EL (cell line): ENCODE measurements around the gene NUP210.
"Not testable (repeated sequence)": the region's sequence is repeated elsewhere in the genome, so short reads cannot be mapped to it uniquely, and the experiment has no call there.

Experiments used
- DNase-seq: peaks from one replicate; pipeline ENCODE4 v3.0.0-alpha.2; 2016

NUP210 gene

DNA sequence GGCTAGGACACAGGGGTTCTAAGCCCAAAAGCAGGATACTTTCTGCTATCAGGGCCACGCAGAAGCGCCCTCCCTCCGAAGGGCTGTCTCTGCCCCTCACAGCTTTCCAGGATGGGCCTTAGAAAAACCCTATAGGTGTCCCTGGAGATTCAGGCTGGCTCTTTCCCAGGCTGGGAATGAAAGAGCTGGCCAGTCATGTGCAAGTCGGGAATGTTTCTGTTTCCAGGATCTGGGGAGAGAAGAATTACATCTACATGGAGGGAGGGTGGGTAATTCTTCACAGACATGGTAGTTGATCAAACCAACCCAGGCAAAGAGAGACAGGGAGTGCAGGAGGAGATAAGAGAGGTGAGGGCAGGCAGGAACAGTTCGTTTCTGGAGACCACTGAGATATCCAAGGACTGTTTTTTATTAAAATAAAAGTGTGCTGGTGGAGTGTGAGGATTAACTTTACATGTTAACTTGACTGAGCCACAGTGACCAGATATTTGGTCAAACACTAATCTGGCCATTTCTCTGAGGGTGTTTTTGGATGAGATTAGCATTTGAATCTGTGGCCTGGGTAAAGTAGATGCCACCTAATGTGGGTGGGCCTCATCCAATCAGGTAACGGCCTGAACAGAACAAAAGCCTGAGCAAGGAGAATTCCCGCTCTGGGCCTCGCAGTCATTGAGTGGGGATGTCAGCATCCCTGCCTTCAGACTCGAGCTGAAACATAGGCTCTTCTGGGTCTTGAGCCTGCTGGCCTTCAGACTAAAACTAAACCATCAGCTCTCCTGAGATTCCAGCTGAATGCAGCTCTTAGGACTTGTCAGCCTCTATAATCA is 15.3 kb downstream of the NUP210 start:
- DNase-seq, result no peak

DNA sequence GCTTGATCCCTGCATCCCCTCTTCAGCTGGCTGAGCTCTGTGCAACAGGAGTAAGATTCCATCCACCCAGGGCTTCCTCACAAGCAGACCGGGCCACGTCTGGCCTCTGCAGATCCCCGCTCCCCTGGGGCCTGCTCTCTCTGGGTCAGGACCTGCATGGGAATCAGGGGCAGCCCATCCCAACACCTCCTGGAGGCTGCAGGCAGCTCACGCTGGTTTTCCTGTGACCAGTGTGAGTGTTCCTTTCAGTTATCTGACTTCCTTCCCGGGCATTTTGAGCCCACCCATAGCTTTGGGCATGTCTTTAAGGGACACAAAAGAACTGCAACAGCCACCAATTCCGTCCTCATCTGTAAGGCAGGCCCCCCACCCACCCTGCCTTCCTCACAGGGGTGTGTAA is 16.3 kb downstream of the NUP210 start:
- no peak for DNase-seq

DNA sequence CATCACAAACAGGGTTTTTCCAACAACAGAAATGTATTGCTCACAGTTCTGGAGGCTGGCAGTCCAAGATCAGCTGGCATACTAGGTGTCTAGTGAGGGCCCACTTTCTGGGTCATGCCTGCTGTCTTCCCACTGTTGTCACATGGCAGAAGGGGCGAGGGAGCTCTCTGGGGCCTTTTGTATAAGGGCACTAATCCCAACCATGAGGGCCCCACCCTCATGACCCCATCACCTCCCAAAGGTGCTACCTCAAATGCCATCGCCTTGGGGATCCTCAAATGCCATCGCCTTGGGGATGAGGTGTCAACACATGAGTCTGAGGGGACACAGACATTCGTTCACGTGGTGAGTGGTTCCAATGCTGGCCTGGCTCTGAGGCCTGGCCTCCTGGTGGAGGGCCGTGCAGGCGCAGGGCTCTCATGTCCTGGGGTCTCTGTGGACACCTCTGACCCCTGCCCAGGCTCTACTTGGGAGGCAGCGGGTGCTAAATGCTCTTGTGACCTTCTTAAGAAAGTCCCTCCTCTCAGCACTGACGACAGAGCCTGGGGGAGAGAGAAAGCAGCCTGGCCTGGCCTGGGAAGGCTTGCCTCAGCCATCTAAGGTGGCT is 16.8 kb downstream of the NUP210 start:
- no peak for DNase-seq

DNA sequence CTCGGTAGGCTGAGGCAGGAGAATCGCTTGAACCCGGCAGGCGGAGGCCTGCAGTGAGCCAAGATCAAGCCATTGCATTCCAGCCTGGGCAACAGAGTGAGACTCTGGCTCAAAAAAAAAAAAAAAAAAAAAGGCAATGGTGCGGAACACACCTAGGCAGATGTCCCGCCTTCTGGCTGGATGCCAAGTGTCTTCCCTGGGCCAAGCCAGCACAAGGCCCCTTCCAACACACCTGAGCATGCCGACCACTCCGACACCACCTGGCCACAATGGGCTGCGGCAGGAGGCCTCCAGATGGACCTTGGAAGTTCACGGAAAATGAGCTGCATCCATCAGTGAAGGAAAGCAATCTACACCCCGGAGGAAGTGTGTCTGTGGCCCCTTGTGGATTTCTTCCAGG is 19.0 kb downstream of the NUP210 start:
- no peak for DNase-seq

DNA sequence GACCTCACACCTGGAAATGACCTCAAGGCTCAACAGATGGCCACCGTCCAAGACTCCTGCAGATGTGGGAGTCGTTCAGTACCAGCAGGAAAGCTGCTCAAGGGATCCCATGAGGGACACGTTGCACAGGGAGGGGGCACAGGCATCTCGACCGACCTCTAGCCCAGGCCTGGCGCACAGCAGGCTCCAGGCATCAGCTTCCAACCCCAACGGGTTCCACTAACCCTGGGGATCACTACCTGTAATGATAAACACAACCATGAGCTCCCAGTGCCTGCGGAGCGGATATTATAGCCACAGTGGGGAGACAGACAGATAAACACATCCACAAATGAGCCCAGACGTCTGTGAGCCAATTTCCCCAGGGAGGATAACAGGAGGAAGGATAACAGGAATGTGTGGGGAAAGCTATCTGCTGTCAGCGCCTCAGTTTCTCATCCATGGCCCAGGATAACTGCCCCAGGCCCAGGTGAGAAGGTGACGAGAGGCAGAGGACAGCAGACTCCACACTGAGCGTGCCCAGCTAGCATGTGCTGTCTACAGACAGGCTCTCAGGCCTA is 19.9 kb downstream of the NUP210 start:
- DNase-seq, result no peak

DNA sequence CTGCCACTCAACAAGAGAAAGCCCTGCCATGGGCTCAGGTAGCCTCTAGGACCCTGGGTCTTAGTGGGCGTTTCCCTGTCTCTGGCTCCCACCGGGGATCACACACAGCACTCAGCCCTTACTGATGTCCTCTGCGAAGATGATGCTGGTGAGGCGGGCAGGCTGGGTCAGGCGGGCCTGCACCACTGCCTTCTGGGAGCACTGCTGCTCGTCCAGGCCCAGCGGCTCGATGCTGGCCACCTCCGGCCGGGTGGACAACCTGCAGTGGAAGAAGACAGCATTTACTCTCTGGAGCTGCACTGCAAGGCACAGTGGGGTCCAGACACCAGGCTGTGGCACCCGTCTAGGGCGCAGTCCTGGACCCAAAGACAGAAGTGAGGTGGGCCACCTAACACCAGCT is 20.5 kb downstream of the NUP210 start:
- DNase-seq, result no peak

DNA sequence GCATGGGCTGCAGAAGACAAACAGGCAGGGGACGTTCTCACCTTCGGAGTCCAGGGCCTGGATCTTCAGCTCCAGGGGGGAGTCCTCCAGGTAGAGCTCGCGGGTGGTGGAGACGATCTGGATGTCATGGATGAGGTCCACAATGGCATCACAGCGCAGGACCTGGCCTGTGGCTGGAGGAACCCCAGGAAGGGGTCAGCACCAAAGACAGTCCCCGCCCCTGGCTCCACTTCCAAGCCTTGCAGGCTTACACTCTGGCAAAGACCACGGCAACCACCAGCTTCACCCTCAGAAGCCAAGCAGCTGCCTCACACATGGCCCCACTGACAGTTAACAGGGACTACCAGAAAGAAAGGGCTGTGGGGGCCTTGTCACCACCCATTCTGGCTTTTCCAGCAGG is 22.8 kb downstream of the NUP210 start:
- no peak for DNase-seq

DNA sequence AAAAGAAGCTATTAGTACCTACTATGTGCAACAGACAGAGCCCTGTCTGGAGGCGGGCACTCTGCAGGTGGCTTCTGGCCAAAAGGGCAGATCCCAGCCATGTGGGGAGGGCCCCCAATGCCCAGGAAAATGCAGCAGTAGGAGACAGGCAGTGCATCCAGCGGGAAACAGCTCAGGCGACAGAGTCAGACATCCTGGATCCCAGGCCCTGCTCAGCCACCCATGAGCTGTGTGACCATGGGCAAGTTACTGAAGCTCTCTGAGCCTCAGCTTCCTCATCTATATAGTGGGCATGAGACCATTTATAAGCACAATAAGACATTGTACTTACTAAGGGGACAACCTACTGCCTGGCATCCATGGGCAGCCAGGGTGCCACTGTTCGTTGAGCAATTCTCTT is 25.8 kb downstream of the NUP210 start:
- DNase-seq, result no peak

DNA sequence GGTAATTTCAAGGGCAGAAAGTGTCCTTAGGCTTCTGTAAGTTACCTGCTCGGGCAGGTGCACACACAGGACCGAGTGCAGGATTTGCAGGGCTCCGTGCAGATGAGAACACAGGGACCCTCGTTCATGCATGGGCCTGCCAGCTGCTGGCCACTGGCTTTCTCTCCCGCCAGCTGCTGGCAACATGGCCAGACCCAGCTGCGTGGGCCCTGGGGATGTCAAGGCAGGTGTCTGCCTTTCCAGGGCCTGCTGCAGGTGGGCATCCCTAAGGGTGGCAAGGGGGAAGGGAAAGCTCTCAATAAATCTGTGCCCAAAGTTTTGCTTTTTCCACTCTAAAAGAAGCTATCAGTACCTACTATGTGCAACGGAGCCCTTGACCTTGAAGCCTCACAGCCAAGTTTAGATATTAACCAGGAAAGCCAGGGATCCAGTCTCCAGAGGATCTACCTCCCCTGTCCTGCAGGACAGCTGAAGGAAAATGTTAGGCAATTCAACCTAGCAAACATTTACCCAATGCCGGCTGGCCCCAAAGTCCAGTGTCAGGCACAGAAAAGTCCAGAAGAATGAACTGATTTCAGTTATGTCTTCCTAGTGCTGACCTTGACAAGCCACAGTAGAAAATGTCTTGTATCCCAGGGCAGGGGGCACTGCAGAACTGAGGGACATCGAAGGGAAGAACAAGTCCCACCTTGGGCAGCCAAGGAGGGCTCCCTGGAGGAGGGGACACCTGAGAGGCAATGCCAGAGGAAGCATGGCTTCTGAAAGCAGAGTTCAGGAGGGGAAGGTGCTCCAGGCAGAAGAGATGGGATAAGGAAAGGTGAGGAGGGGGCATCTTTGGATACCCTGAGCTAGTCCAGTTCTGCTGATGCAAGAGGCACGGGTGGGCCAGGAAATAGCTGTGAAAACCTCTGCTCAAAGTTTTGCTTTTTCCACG is 26.4 kb downstream of the NUP210 start:
- no peak for DNase-seq

DNA sequence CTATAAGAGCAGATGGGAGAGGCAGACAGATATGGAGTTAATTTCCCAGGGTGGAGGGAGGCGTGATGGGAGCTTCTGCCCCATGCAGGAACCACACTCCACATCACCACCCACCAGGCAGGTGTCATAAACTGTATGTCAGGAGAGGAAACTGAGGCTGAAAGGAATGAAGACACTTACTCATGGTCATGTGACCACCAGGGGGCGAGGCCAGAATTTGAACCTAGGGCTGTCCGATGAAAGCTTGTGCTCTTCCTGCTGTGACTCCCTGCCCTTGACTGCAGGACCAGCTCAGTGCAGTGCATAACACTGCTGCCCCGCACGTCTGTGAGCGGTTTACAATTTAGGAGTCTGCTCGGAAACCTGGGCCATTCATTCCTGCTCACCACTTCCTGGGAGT is 28.8 kb downstream of the NUP210 start:
- no peak for DNase-seq

DNA sequence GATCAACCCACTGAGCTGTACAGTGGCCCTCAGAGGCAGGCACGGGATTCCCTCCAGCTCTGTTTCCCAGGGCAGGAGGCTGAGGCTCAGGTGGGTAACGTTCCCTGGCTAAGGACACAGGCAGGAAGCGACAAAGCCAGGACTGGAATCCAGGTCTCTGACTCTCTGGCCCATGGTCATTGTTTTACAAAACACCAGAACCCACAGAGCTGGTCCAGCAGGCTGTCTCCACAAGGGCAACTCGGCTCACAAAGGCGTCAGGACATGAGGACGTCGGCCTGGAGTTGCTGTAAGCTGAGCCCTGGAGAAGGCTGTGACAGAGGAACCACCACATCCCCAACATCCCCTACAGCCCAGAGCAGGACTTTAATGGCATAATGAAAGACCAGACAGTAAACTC is 30.7 kb downstream of the NUP210 start:
- no peak for DNase-seq

DNA sequence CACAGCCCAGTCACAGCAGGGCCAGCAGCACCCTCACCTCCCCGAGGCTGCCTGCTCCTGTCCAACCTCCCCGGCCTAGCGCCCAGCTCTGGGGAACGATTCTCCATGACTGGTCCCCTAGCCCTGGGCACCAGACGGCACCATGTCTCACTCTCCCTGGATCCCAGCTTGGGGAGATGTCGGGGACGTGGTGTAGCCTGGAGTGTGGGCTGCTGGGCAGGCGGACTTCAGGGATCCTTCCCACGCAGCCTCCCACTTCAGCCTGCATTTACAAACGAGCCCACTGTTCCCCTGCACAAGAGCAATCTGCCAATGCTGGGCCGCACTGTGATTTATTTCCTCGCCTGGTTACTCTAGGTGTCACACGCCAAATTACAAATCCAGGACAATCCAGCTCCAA is 31.3 kb downstream of the NUP210 start:
- DNase-seq, result no peak

DNA sequence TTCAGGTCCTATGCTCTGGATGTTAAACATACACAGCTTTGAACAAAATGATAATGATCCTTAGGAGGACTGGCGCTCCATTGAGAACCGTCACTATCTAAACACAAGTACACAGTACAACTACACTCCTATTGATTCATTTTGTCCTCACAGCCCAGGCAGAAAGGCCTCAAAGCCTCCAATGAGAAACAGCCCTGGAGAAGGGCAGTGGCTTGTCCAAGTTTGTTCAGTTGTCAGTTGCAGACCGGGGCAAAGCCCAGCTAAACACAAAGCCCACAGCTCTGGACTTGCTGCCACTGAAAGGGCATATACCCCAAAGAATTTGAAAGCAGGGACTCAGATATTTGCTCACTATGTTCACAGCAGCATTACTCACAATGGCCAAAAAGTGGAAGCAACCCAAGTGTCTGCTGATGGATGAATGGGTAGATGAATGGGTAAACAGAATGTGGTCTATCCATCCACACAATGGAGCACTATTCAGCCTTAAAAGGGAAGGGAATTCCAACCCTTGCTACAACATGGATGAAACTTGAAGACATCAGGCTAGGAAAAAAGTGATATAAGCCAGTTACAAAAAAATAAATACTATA is 34.7 kb downstream of the NUP210 start:
- no peak for DNase-seq

DNA sequence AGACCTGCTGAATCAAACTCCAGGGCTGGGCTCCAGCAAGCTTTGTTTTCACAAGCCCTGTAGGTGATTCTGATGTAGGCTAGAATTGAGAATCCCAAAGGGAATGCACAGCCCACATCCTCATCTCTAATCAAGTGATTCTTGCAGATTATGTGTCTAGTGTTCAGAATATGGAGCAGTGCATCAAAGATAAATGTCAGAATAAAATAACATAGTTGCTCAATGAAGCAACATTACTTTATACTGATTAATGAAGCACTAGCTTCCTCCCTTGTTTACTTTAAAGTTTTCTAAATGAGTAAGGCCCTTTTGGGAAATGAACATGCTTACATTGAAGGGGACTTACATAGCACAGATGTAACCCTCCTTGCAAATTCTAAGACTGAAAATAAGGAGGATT is 39.2 kb downstream of the NUP210 start:
- no peak for DNase-seq

DNA sequence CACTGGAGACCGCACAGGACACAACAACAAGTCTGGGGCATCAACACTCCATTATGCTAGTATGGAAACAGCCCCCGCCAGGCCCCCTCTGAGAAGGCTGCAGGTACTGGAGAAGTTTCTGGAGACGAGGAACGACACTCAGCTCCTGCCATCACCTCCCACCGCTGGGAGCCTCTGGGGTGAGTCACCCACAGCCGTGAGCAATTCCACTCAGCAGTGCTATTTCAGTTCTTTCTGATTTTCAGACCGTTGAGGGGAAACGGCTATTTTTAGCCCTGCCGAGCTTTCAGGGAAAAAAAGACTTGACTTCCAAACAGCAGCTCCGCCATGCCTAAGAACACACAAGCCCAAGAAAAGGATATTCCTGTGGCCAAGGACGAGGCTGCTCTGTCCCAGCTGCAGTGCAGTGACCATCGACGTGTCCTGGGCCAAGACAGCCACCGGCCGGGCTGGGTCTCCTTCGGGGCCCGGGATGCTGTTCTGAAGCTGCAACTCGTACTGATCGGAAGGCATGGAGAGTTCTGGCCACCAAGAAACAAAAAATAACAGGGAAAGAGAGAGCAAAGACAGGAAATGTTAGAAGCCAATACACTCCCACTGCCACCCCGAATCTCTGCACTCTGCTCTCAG is 40.8 kb downstream of the NUP210 start:
- DNase-seq, result peak; percentile 77

DNA sequence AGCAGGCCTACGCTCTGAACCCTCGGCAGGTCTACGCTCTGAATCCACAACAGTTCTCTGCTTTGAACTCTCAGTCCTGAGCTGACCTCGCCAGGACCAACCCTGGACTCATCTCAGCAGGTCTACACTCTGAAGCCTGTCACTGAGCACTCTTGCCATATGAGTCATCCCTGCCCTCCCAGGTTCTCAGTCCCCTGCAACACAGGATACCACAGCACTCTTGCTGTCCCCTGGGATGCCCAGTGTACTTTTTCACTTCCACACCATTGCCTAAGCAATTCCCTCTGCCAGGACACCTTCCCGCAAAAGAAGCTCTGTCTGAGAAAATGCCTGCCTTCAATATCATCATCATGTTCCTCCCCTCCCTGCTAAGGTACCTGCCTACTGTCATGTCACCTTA is 42.0 kb downstream of the NUP210 start:
- peak; percentile 29 for DNase-seq

DNA sequence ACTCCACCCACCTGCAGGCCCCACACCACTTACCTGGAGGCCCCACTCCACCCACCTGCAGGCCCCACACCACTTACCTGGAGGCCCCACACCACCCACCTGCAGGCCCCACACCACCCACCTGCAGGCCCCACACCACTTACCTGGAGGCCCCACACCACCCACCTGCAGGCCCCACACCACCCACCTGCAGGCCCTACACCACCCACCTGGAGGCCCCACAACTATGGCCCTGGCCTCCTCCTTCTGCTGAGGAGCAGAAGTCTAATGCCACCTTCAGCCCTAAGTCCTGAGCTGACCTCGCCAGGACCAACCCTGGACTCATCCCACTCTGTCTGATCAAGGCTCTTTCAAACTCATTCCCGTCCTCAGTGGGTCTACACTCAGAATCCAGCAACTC is 42.4 kb downstream of the NUP210 start:
- not testable (repeated sequence) for DNase-seq

DNA sequence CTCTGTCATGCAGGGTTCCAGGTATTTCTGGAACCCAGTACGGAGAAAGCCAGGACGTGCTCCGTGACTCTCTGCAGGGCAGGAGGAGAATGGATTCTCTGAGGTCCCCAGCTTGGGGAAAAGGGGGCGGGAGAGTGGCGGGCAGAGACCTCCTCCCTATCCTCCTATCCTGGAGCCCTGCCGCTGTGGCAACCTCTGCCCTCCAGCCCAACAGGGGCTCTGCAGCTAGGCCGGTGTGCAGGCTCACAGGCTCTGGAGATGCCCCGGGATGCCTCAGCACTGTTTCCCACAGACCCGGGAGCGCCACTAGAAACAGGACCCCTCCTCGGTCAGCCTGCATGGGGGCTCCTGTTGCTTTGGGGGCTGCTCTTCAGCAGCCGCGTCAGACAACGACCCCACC is 43.1 kb downstream of the NUP210 start:
- no peak for DNase-seq

DNA sequence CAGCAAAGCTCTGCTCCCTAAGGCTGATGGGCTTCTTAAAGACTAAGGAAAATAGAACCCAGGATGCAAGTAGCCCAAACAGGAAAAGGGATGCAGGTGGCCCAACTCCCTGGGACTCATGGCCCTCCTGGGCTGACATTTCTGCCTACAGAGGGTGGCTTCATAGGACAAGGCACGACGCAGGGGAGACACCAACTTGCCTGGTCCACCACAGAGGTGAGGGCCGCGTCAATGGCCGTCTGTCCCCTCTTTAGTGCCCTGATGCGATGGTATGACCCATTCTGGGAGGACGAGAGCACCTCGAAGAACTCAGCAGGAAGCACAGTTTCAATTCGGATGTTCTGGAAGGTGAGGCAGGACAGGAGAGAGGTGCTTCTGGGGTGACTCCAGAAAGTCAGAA is 44.0 kb downstream of the NUP210 start:
- DNase-seq, result no peak

DNA sequence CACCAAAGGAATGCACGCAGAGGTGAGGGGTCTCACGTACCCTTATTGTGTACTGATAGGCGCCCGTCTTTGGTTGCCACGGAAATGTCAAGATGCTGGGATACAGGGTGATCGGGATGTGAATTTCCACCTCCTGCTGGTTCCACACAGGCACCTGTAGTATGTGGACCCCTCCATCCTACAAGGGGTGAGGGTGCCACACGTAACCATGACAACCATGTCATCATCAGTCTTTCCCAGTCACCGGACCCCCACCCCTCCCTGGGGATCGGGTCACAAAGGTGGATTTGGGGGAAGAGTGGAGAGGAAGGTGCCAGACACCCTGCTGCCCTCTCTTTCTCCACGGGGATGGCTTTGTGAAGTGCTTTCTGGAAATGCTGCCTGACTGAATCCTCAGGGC is 44.7 kb downstream of the NUP210 start:
- DNase-seq, result no peak

DNA sequence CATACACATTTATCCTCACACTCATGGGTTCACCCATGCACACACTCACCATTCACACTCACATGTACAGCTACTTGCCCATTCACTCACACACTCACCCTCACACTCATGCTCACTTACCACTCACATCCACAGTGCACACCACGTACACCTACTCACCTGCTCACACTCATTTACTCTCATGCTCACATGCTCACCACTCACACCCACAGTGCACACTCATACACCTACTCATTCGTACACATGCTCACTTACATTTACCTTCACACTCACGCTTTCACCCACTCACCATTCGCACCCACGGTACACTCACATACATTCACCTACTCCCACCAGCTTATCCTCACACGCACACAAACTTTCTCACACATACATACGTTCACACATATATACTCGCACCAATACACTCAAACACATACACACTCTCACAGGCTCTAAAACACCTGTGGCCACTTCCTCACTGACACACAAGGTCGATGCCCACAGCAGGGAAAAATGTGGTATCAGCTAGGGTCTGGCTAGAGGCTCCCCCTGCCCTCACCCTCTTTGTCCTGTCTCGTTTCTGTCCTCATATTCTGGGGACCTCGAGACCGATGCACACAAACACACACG is 46.0 kb downstream of the NUP210 start:
- no peak for DNase-seq

DNA sequence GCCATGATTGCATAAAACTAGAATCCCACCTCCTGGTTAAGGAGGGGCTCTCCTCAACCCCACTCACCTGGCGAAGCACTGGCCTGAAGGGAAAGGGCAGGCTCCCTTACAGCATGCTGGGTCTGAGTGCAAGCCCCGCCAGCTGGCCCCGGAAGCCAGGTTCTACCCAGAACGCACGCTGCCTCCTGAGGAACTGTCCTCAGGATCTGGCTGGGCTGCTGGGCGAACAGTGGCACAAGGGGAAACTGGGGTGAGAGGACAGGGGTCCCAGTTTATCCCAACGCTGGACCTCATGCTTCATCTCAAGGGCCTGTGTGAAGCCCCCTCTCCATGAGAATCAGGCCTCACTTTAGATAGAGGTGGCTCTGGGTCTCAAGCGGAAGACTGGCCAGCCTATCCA is 47.5 kb downstream of the NUP210 start:
- no peak for DNase-seq
